IMR-90 (cell line): ENCODE data around the gene CPNE4. TPM values are rescaled to one million over a fixed set of nuclear protein-coding genes. Genes with fewer than 3 reads are reported as not detected.

ENCODE experiments used
- ATAC-seq: fragments of 200-7000 bp; cut with Tn5 transposase; 2 replicates; pipeline ENCODE4 v1.9.1; 2020; ENCODE audit warnings: low read depth, mild to moderate bottlenecking, moderate library complexity
- BruUV-seq: library from RNA; stranded (reverse); fragments of 400-500 nt; replicated peaks from 2 replicates; lab custom pipeline; 2021; lab: Mats Ljungman, UMichigan
- CTCF ChIA-PET: fragments of 300-600 bp; formaldehyde crosslinking; extraction: SDS; loops from one replicate; lab custom pipeline; 2021; ENCODE audit warnings: antibody characterized with exemption; lab: Yijun Ruan, JAX
- POLR2A ChIA-PET: fragments of 300-600 bp; sonication (Branson Sonifier 250); formaldehyde crosslinking; loops from one replicate; lab custom pipeline; 2022; ENCODE audit warnings: antibody characterized with exemption; ENCODE audit not compliant: unreplicated experiment; lab: Charles Lee
- DNase-seq: peaks from one replicate; pipeline ENCODE4 v3.0.0; 2013
- H2AFZ ChIP-seq: replicated peaks from 2 replicates; pipeline ENCODE3; 2013; ENCODE audit warnings: low read length, mild to moderate bottlenecking; ENCODE audit not compliant: poor library complexity
- H2AK5ac ChIP-seq: 2 replicates; pipeline ENCODE4 v1.6.1; 2013; ENCODE audit warnings: low read depth, low read length, inconsistent platforms
- H2AK9ac ChIP-seq: replicated peaks from 2 replicates; pipeline ENCODE3; 2013; ENCODE audit warnings: mild to moderate bottlenecking, low read depth, low read length, moderate library complexity; ENCODE audit not compliant: poor library complexity
- H2BK120ac ChIP-seq: 2 replicates; pipeline ENCODE4 v1.6.1; 2013; ENCODE audit warnings: low read depth, low read length, inconsistent platforms
- H2BK15ac ChIP-seq: 3 replicates; pipeline ENCODE4 v1.6.1; 2013; ENCODE audit warnings: low read depth, low read length, inconsistent platforms
- H2BK20ac ChIP-seq: 2 replicates; pipeline ENCODE4 v1.6.1; 2013; ENCODE audit warnings: low read depth, mild to moderate bottlenecking, inconsistent platforms, low read length, moderate library complexity
- H2BK5ac ChIP-seq: 2 replicates; pipeline ENCODE4 v1.6.1; 2013; ENCODE audit warnings: mild to moderate bottlenecking, low read depth, low read length, inconsistent platforms; ENCODE audit not compliant: poor library complexity, severe bottlenecking
- H3K14ac ChIP-seq: replicated peaks from 2 replicates; pipeline ENCODE4 v1.6.1; 2013; ENCODE audit warnings: low read depth, low read length, inconsistent platforms
- H3K18ac ChIP-seq: 2 replicates; pipeline ENCODE4 v1.6.1; 2013; ENCODE audit warnings: low read depth, low read length, control low read depth
- H3K23ac ChIP-seq: 2 replicates; pipeline ENCODE4 v1.6.1; 2013; ENCODE audit warnings: low read depth, low read length, inconsistent platforms
- H3K27ac ChIP-seq: 2 replicates; pipeline ENCODE4 v1.5.1; 2013; ENCODE audit warnings: mild to moderate bottlenecking, control low read depth, low read length; ENCODE audit not compliant: insufficient read depth
- H3K27me3 ChIP-seq: 2 replicates; pipeline ENCODE4 v1.6.1; 2013; ENCODE audit warnings: low read length; ENCODE audit not compliant: control insufficient read depth, insufficient read depth
- H3K36me3 ChIP-seq: 2 replicates; pipeline ENCODE4 v1.6.1; 2013; ENCODE audit warnings: low read length, mixed read lengths; ENCODE audit not compliant: control insufficient read depth, insufficient read depth
- H3K4ac ChIP-seq: 2 replicates; pipeline ENCODE4 v1.6.1; 2013; ENCODE audit warnings: low read depth, low read length, inconsistent platforms
- H3K4me1 ChIP-seq: 2 replicates; pipeline ENCODE4 v1.6.1; 2013; ENCODE audit warnings: low read length, mixed read lengths; ENCODE audit not compliant: control insufficient read depth, insufficient read depth
- H3K4me2 ChIP-seq: 2 replicates; pipeline ENCODE4 v1.6.1; 2013; ENCODE audit warnings: low read depth, mild to moderate bottlenecking, control low read depth, low read length, moderate library complexity
- H3K4me3 ChIP-seq: 2 replicates; pipeline ENCODE4 v1.5.1; 2013; ENCODE audit warnings: low read depth, mild to moderate bottlenecking, control low read depth, low read length, moderate library complexity; ENCODE audit not compliant: insufficient read depth
- H3K56ac ChIP-seq: 2 replicates; pipeline ENCODE4 v1.6.1; 2013; ENCODE audit warnings: low read length, inconsistent platforms; ENCODE audit not compliant: insufficient read depth; ENCODE audit errors: extremely low read depth
- H3K79me1 ChIP-seq, 2 experiments: 2 replicates each; pipeline ENCODE4 v1.6.1; 2013; ENCODE audit warnings: low read length in 2 of 2, inconsistent platforms in 1 of 2, low read depth in 1 of 2
- H3K9ac ChIP-seq: 2 replicates; pipeline ENCODE4 v1.6.1; 2013; ENCODE audit warnings: low read depth, low read length, control low read depth
- H3K9me1 ChIP-seq: 2 replicates; pipeline ENCODE4 v1.6.1; 2013; ENCODE audit warnings: low read length, inconsistent platforms; ENCODE audit not compliant: insufficient read depth
- H3K9me3 ChIP-seq: 2 replicates; pipeline ENCODE4 v1.6.1; 2013; ENCODE audit warnings: low read length; ENCODE audit not compliant: control insufficient read depth, insufficient read depth
- H4K20me1 ChIP-seq: 2 replicates; pipeline ENCODE4 v1.6.1; 2013; ENCODE audit warnings: low read length, inconsistent platforms; ENCODE audit not compliant: insufficient read depth
- H4K5ac ChIP-seq: 2 replicates; pipeline ENCODE4 v1.6.1; 2013; ENCODE audit warnings: mild to moderate bottlenecking, low read depth, low read length, control low read depth
- H4K8ac ChIP-seq, 2 experiments: 2 replicates each; pipeline ENCODE4 v1.6.1; 2013; ENCODE audit warnings: low read depth in 2 of 2, low read length in 2 of 2, control low read depth in 1 of 2, inconsistent platforms in 1 of 2
- H4K91ac ChIP-seq: 2 replicates; pipeline ENCODE4 v1.6.1; 2013; ENCODE audit warnings: low read depth, low read length, inconsistent platforms; ENCODE audit not compliant: insufficient read depth
- BHLHE40 ChIP-seq: fragments of 150-350 bp; IDR thresholded peaks from 2 replicates; pipeline ENCODE4 v1.6.1; 2016; ENCODE audit warnings: mild to moderate bottlenecking, low read depth, low read length
- CEBPB ChIP-seq: IDR thresholded peaks from 2 replicates; pipeline ENCODE4 v1.6.1; 2012; ENCODE audit warnings: low read depth, low read length, improper control_type of control experiment
- CHD1 ChIP-seq: IDR thresholded peaks from 2 replicates; pipeline ENCODE4 v1.6.1; 2012; ENCODE audit warnings: low read depth, low read length, improper control_type of control experiment
- CTCF ChIP-seq: conservative IDR thresholded peaks from 2 replicates; pipeline ENCODE4 v1.5.1; 2012; ENCODE audit warnings: mild to moderate bottlenecking, low read depth, low read length, improper control_type of control experiment
- ELK1 ChIP-seq: fragments of 150-350 bp; IDR thresholded peaks from 2 replicates; pipeline ENCODE4 v1.6.1; 2016; ENCODE audit warnings: low read depth, mild to moderate bottlenecking, low read length, moderate library complexity, borderline replicate concordance
- FOS ChIP-seq: fragments of 150-350 bp; IDR thresholded peaks from 2 replicates; pipeline ENCODE4 v1.6.1; 2016; ENCODE audit warnings: low read depth, low read length
- MAFK ChIP-seq: IDR thresholded peaks from 2 replicates; pipeline ENCODE4 v1.6.1; 2012; ENCODE audit warnings: low read depth, low read length, improper control_type of control experiment
- MAZ ChIP-seq: IDR thresholded peaks from 2 replicates; pipeline ENCODE4 v1.6.1; 2012; ENCODE audit warnings: low read depth, mild to moderate bottlenecking, low read length, improper control_type of control experiment, moderate library complexity, borderline replicate concordance
- MXI1 ChIP-seq: IDR thresholded peaks from 2 replicates; pipeline ENCODE4 v1.6.1; 2012; ENCODE audit warnings: low read depth, mild to moderate bottlenecking, low read length, moderate library complexity, borderline replicate concordance
- NFE2L2 ChIP-seq: fragments of 150-350 bp; IDR thresholded peaks from 2 replicates; pipeline ENCODE4 v1.6.1; 2016; ENCODE audit warnings: low read depth, mild to moderate bottlenecking, low read length
- POLR2A ChIP-seq: IDR thresholded peaks from 2 replicates; pipeline ENCODE4 v1.6.1; 2012; ENCODE audit warnings: mild to moderate bottlenecking, low read depth, low read length
- RAD21 ChIP-seq: IDR thresholded peaks from 2 replicates; pipeline ENCODE4 v1.6.1; 2012; ENCODE audit warnings: low read length, improper control_type of control experiment
- RCOR1 ChIP-seq: IDR thresholded peaks from 2 replicates; pipeline ENCODE4 v1.6.1; 2012; ENCODE audit warnings: mild to moderate bottlenecking, low read length, improper control_type of control experiment; ENCODE audit not compliant: insufficient replicate concordance
- RFX5 ChIP-seq: IDR thresholded peaks from 2 replicates; pipeline ENCODE4 v1.8.0; 2012; ENCODE audit warnings: low read depth, mild to moderate bottlenecking, low read length, moderate library complexity
- SMC3 ChIP-seq: fragments of 150-350 bp; IDR thresholded peaks from 2 replicates; pipeline ENCODE4 v1.6.1; 2016; ENCODE audit warnings: low read depth, mild to moderate bottlenecking, antibody characterized with exemption, low read length, moderate library complexity
- WGBS, 2 experiments: methylation state at CpG; one replicate each; pipeline versions ENCODE4 v1.1.5 to v1.1.7; 2013; ENCODE audit warnings: missing lambda C conversion rate in 2 of 2; ENCODE audit not compliant: insufficient read length in 1 of 2; ENCODE audit errors: extremely low coverage in 2 of 2; 5-methylcytosine and 5-hydroxymethylcytosine counted together
- dilution Hi-C: fragments of 300-500 bp; cut with HindIII; formaldehyde crosslinking; loops from one replicate; pipeline ENCODE4 v1.14.3; 2018; ENCODE audit warnings: low sequenced_read_pairs; ENCODE audit not compliant: unreplicated experiment
- in situ Hi-C: fragments of 300-500 bp; cut with MboI; formaldehyde crosslinking; loops from 3 replicates; pipeline ENCODE4 v1.14.3; 2019; ENCODE audit warnings: low sequenced_read_pairs, inconsistent platforms, mixed read lengths
- intact Hi-C: fragments of 100-400 bp; cut with micrococcal nuclease; formaldehyde crosslinking; loops from 2 replicates; pipeline ENCODE4 v1.10.0; 2022
- polyA plus RNA-seq, 3 experiments: library from polyadenylated mRNA; depleted of rRNA; stranded (reverse); fragments of >200 nt; gene quantifications; 2 replicates each; pipeline ENCODE4 v1.2.3, GENCODE V29; 2012; ENCODE audit warnings: low replicate concordance in 1 of 3
- total RNA-seq: library from RNA; depleted of rRNA; stranded (reverse); fragments of >200 nt; gene quantifications from 2 replicates; pipeline ENCODE4 v1.2.3, GENCODE V29; 2012
- TF ChIP-seq, protein P1 (sequence below): fragments of 150-350 bp; IDR thresholded peaks from 2 replicates; pipeline ENCODE4 v1.6.1; 2017; ENCODE audit warnings: mild to moderate bottlenecking, antibody characterized with exemption, low read length, low read depth

CPNE4 gene
- total and polyA plus RNA-seq, 2 of the 4 experiments (the other 2 are of a cell fraction) = not detected

DNA sequence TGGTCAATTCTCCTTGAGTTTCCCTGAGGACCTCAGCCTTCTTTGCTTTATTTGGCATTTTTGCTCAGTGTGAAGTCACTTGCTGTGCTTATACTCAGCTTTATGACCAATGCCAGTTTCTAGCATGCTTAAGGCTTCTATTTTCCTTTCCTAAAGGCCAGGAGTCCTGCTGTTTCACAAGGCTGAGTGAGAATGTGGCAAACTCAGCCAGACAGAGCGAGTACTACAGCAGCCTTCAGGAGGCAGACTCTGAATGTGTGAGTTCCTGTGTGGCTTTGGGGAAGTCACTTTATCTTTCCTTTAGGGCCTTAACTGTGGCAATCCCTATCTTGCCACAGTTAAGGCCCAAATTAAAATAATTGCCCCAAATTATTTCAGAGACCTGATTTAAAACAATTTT, 318.8 kb downstream of the CPNE4 start:
- Histone ChIP-seq H3K14ac (no peak overlapping the region), H3K4me3 (no peak overlapping the region), H2BK5ac (no peak overlapping the region), H3K4me1 (no peaks in the 10 kb centered on the region), H2AFZ (no peak overlapping the region), H3K9ac (no peak overlapping the region), H3K4ac (no peak overlapping the region), H2AK5ac (no peak overlapping the region), H4K5ac (no peak overlapping the region), H3K27me3 (no peaks in the 10 kb centered on the region), H3K9me3 (no peaks in the 10 kb centered on the region; the same call in 1 of the 2 replicates), H3K9me1 (no peaks in the 10 kb centered on the region), H3K4me2 (no peak overlapping the region), H3K18ac (no peak overlapping the region), H3K79me1 (no peaks in the 10 kb centered on the region), H4K8ac (no peak overlapping the region), H2BK15ac (no peak overlapping the region), H3K36me3 (no peaks in the 10 kb centered on the region), H3K23ac (no peak overlapping the region), H3K27ac (no peak overlapping the region), H2BK120ac (no peak overlapping the region), H4K20me1 (no peaks in the 10 kb centered on the region), H3K56ac (no peak overlapping the region), H2AK9ac (no peak overlapping the region), H4K91ac (no peak overlapping the region), H2BK20ac (no peak overlapping the region)
- no CpG with 5 or more reads among the region's 1 CpG for WGBS, 2 experiments
- ChIA-PET CTCF (no interaction called here), POLR2A (no interaction called here)
- TF ChIP-seq POLR2A (no peak), CHD1 (no peak), RAD21 (no peak), CEBPB (no peak), NFE2L2 (no peak), MXI1 (no peak), ELK1 (no peak), RCOR1 (no peak), MAFK (no peak), CTCF (no peak), SMC3 (no peak), RFX5 (no peak), MAZ (no peak), BHLHE40 (no peak), FOS (no peak)
- TF ChIP-seq, protein P1, sequence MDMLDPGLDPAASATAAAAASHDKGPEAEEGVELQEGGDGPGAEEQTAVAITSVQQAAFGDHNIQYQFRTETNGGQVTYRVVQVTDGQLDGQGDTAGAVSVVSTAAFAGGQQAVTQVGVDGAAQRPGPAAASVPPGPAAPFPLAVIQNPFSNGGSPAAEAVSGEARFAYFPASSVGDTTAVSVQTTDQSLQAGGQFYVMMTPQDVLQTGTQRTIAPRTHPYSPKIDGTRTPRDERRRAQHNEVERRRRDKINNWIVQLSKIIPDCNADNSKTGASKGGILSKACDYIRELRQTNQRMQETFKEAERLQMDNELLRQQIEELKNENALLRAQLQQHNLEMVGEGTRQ = no peak
- no peak for ATAC-seq
- in situ Hi-C loops = no loop called here
- intact Hi-C loops = no loop called here
- BruUV-seq = no TSS peak
- dilution Hi-C loops = no loop called here
- no peak for DNase-seq
